ENCODE results near the gene TMEM203.

TMEM203 gene

GRCh38 chr9:137251194-137251461 lies 45.7 kb upstream of the TMEM203 start, which contains the start of gene STPG3:
Gene STPG3, plus strand, starts transcription at chr9:137251286. Its CDS starts 1 bp downstream, at chr9:137251287.
- TF ChIP-seq CTCF (IDR thresholded peaks at IDR 0.05; ENCODE audit: control insufficient read depth, extremely low read depth, insufficient read depth) = no peak
- no peak within 1 kb of the TSS for H3K4me3 ChIP-seq (ENCODE audit: low read depth, low read length)
- DNase-seq (ENCODE audit: low read depth) = no peak

- DNase-seq (ENCODE audit: low read depth) = no peak
- no peak overlapping the region for H3K4me3 ChIP-seq (ENCODE audit: low read depth, low read length)
- TF ChIP-seq CTCF (IDR thresholded peaks at IDR 0.05; ENCODE audit: control insufficient read depth, extremely low read depth, insufficient read depth) = no peak
These were observed 45.1 kb upstream of the TMEM203 start for GRCh38 chr9:137250329-137251193.

GRCh38 chr9:137247916-137248175 lies 42.4 kb upstream of the TMEM203 start:
- no peak overlapping the region for H3K4me3 ChIP-seq (ENCODE audit: low read depth, low read length)
- no peak for TF ChIP-seq CTCF (IDR thresholded peaks at IDR 0.05; ENCODE audit: control insufficient read depth, extremely low read depth, insufficient read depth)
- DNase-seq (ENCODE audit: low read depth) = no peak

GRCh38 chr9:137247135-137247915 lies 41.9 kb upstream of the TMEM203 start:
- DNase-seq (ENCODE audit: low read depth) = no peak
- no peak for TF ChIP-seq CTCF (IDR thresholded peaks at IDR 0.05; ENCODE audit: control insufficient read depth, extremely low read depth, insufficient read depth)
- no peak overlapping the region for H3K4me3 ChIP-seq (ENCODE audit: low read depth, low read length)

- TF ChIP-seq CTCF (IDR thresholded peaks at IDR 0.05; ENCODE audit: control insufficient read depth, extremely low read depth, insufficient read depth) = no peak
These were observed 40.3 kb upstream of the TMEM203 start for GRCh38 chr9:137245450-137246421.

GRCh38 chr9:137244486-137245449 lies 39.3 kb upstream of the TMEM203 start:
- DNase-seq (ENCODE audit: low read depth) = no peak
- no peak overlapping the region for H3K4me3 ChIP-seq (ENCODE audit: low read depth, low read length)
- no peak for TF ChIP-seq CTCF (IDR thresholded peaks at IDR 0.05; ENCODE audit: control insufficient read depth, extremely low read depth, insufficient read depth)

More at GRCh38 chr9:137245450-137246421, 40.3 kb upstream of the TMEM203 start:
- H3K4me3 ChIP-seq (ENCODE audit: low read depth, low read length) = no peak overlapping the region
- DNase-seq (ENCODE audit: low read depth) = no peak

Measured in LNCaP clone FGC (cell line).